ENCODE results near the gene NCR3LG1. TPM values are rescaled to one million over a fixed set of nuclear protein-coding genes. Genes with fewer than 3 reads are reported as not detected.

The NCR3LG1 gene
- total and polyA plus RNA-seq, 9 of the 15 experiments (the other 6 are each of a cell fraction or from before 2014, with no cell fraction given): 4.1 to 39.8 (median 25.1) TPM

DNA sequence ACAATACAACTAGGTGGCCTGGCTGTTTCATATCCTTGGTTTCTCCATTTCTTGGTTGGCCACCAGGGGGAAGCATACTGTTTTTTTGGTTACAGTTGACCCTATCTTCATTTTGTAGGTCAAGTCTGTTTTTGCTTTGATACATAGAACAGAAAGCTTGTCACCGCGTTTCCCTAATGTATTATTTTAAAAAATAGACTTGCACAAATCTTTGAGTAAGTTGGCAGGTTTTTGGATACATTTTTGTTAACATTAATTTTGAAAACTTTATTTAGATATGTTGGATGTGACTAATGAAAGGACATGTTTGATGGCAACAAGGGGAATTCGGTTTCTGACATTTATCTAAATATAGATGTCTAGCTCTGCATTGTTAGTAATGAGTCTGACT is 3.0 kb downstream of the NCR3LG1 start (continued):
- TF ChIP-seq, protein P1, sequence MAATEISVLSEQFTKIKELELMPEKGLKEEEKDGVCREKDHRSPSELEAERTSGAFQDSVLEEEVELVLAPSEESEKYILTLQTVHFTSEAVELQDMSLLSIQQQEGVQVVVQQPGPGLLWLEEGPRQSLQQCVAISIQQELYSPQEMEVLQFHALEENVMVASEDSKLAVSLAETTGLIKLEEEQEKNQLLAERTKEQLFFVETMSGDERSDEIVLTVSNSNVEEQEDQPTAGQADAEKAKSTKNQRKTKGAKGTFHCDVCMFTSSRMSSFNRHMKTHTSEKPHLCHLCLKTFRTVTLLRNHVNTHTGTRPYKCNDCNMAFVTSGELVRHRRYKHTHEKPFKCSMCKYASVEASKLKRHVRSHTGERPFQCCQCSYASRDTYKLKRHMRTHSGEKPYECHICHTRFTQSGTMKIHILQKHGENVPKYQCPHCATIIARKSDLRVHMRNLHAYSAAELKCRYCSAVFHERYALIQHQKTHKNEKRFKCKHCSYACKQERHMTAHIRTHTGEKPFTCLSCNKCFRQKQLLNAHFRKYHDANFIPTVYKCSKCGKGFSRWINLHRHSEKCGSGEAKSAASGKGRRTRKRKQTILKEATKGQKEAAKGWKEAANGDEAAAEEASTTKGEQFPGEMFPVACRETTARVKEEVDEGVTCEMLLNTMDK (IDR thresholded peaks at IDR 0.05; ENCODE audit: borderline replicate concordance, insufficient read depth, low read depth, low read length, poor library complexity, severe bottlenecking): peak; percentile 48
- peak in 1 of 2 experiments; percentile 34; a peak in 2 of 4 replicates for TF ChIP-seq RAD21 (CRISPR knock-in tag; conservative IDR thresholded peaks at IDR 0.05 in 1 of 2, IDR thresholded peaks at IDR 0.05 in 1 of 2)
- no peak for TF ChIP-seq ZNF133 (CRISPR knock-in tag; IDR thresholded peaks at IDR 0.05)
- TF ChIP-seq MEF2A (IDR thresholded peaks at IDR 0.05; ENCODE audit: control insufficient read depth, low read depth, low read length): no peak
- TF ChIP-seq ASH1L (IDR thresholded peaks at IDR 0.05; ENCODE audit: borderline replicate concordance, low read depth, partially characterized antibody): no peak
- TF ChIP-seq EHMT2 (IDR thresholded peaks at IDR 0.05): peak; percentile 60; the same call in 1 of the 2 replicates
- TF ChIP-seq GABPB1 (CRISPR knock-in tag; IDR thresholded peaks at IDR 0.05): no peak
- TF ChIP-seq TAF1 (IDR thresholded peaks at IDR 0.05; ENCODE audit: control insufficient read depth, extremely low read depth, insufficient read depth, low read length, severe bottlenecking): no peak
- TF ChIP-seq, protein P2, sequence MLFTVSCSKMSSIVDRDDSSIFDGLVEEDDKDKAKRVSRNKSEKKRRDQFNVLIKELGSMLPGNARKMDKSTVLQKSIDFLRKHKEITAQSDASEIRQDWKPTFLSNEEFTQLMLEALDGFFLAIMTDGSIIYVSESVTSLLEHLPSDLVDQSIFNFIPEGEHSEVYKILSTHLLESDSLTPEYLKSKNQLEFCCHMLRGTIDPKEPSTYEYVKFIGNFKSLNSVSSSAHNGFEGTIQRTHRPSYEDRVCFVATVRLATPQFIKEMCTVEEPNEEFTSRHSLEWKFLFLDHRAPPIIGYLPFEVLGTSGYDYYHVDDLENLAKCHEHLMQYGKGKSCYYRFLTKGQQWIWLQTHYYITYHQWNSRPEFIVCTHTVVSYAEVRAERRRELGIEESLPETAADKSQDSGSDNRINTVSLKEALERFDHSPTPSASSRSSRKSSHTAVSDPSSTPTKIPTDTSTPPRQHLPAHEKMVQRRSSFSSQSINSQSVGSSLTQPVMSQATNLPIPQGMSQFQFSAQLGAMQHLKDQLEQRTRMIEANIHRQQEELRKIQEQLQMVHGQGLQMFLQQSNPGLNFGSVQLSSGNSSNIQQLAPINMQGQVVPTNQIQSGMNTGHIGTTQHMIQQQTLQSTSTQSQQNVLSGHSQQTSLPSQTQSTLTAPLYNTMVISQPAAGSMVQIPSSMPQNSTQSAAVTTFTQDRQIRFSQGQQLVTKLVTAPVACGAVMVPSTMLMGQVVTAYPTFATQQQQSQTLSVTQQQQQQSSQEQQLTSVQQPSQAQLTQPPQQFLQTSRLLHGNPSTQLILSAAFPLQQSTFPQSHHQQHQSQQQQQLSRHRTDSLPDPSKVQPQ (CRISPR knock-in tag; IDR thresholded peaks at IDR 0.05; ENCODE audit: borderline replicate concordance): no peak
- no peak for TF ChIP-seq ZNF561 (CRISPR knock-in tag; conservative IDR thresholded peaks at IDR 0.05)
- TF ChIP-seq POLR2A (conservative IDR thresholded peaks at IDR 0.05): no peak
- TF ChIP-seq, protein P3, sequence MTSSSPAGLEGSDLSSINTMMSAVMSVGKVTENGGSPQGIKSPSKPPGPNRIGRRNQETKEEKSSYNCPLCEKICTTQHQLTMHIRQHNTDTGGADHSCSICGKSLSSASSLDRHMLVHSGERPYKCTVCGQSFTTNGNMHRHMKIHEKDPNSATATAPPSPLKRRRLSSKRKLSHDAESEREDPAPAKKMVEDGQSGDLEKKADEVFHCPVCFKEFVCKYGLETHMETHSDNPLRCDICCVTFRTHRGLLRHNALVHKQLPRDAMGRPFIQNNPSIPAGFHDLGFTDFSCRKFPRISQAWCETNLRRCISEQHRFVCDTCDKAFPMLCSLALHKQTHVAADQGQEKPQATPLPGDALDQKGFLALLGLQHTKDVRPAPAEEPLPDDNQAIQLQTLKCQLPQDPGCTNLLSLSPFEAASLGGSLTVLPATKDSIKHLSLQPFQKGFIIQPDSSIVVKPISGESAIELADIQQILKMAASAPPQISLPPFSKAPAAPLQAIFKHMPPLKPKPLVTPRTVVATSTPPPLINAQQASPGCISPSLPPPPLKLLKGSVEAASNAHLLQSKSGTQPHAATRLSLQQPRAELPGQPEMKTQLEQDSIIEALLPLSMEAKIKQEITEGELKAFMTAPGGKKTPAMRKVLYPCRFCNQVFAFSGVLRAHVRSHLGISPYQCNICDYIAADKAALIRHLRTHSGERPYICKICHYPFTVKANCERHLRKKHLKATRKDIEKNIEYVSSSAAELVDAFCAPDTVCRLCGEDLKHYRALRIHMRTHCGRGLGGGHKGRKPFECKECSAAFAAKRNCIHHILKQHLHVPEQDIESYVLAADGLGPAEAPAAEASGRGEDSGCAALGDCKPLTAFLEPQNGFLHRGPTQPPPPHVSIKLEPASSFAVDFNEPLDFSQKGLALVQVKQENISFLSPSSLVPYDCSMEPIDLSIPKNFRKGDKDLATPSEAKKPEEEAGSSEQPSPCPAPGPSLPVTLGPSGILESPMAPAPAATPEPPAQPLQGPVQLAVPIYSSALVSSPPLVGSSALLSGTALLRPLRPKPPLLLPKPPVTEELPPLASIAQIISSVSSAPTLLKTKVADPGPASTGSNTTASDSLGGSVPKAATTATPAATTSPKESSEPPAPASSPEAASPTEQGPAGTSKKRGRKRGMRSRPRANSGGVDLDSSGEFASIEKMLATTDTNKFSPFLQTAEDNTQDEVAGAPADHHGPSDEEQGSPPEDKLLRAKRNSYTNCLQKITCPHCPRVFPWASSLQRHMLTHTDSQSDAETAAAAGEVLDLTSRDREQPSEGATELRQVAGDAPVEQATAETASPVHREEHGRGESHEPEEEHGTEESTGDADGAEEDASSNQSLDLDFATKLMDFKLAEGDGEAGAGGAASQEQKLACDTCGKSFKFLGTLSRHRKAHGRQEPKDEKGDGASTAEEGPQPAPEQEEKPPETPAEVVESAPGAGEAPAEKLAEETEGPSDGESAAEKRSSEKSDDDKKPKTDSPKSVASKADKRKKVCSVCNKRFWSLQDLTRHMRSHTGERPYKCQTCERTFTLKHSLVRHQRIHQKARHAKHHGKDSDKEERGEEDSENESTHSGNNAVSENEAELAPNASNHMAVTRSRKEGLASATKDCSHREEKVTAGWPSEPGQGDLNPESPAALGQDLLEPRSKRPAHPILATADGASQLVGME (CRISPR knock-in tag; IDR thresholded peaks at IDR 0.05): no peak
- TF ChIP-seq, protein P4, sequence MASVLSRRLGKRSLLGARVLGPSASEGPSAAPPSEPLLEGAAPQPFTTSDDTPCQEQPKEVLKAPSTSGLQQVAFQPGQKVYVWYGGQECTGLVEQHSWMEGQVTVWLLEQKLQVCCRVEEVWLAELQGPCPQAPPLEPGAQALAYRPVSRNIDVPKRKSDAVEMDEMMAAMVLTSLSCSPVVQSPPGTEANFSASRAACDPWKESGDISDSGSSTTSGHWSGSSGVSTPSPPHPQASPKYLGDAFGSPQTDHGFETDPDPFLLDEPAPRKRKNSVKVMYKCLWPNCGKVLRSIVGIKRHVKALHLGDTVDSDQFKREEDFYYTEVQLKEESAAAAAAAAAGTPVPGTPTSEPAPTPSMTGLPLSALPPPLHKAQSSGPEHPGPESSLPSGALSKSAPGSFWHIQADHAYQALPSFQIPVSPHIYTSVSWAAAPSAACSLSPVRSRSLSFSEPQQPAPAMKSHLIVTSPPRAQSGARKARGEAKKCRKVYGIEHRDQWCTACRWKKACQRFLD (CRISPR knock-in tag; IDR thresholded peaks at IDR 0.05): peak; percentile 48; the same call in 1 of the 2 replicates
- no peak for TF ChIP-seq NFIX (CRISPR knock-in tag; IDR thresholded peaks at IDR 0.05; ENCODE audit: low read depth)
- no peak for TF ChIP-seq MED1 (CRISPR knock-in tag; IDR thresholded peaks at IDR 0.05; ENCODE audit: borderline replicate concordance)
- no peak for TF ChIP-seq MCM3 (IDR thresholded peaks at IDR 0.05)
- TF ChIP-seq ZNF780A (CRISPR knock-in tag; IDR thresholded peaks at IDR 0.05): no peak

Measured in K562 (cell line).